Colonic mucosa (tissue), 4 donors: ENCODE measurements around the gene RGL2. TPM values are rescaled to one million over a fixed set of nuclear protein-coding genes. Genes with fewer than 3 reads are reported as not detected.
A peak's percentile ranks its signal among the peaks of the same experiment; 100 is the strongest.

Experiments used
- DNase-seq: peaks from one replicate; pipeline ENCODE4 v3.0.0-alpha.2; 2020
- H3K27ac ChIP-seq: fragments of 200-600 bp; one replicate; pipeline ENCODE4 v1.8.0; 2021
- H3K27me3 ChIP-seq: fragments of 200-600 bp; one replicate; pipeline ENCODE4 v1.8.0; 2021
- H3K36me3 ChIP-seq: fragments of 200-600 bp; one replicate; pipeline ENCODE4 v1.8.0; 2021
- H3K4me1 ChIP-seq: fragments of 200-600 bp; one replicate; pipeline ENCODE4 v1.8.0; 2021; ENCODE audit warnings: mild to moderate bottlenecking
- H3K4me3 ChIP-seq: fragments of 200-600 bp; one replicate; pipeline ENCODE4 v1.8.0; 2021
- H3K9ac ChIP-seq, 2 donors: one replicate each; pipeline ENCODE4 v1.7.0; 2013; ENCODE audit warnings: control low read depth in 2 of 2, low read depth in 2 of 2, low read length in 2 of 2
- H3K9me3 ChIP-seq: fragments of 200-600 bp; one replicate; pipeline ENCODE4 v1.8.0; 2021
- intact Hi-C: fragments of 100-400 bp; cut with DNase I; formaldehyde crosslinking; loops from one replicate; pipeline ENCODE4 v1.14.1; 2022
- total RNA-seq, 2 donors: library from RNA; stranded (reverse); fragmentation: NEBNext Ultra II Directional in 1 of 2; extraction: Animal tissue kit (Norgen Biotek cat#: 25700) in 1 of 2; gene quantifications; one replicate each; pipeline ENCODE4 v1.2.1, GENCODE V29; 2021
- TF ChIP-seq, protein P1 (sequence below): fragments of 200-600 bp; IDR thresholded peaks from one replicate; pipeline ENCODE4 v1.8.0; 2022; ENCODE audit warnings: antibody characterized with exemption, mild to moderate bottlenecking
- donor health status: healthy.
- donor health status: DM: no; HTN: no; CAD: no.
- donor health status: DM: no; HTN: no; CAD: no.

Gene RGL2
- total RNA-seq, 2 donors from 2014 or later, result 29.9 to 34.7 TPM

- Histone ChIP-seq H3K9ac (peak overlapping the region in 1 of 2 donors; percentile 92), H3K9me3 (no peaks in the 10 kb centered on the region), H3K4me3 (peak overlapping the region; percentile 62), H3K36me3 (peaks cover 9% of the 10 kb centered on the region), H3K27ac (peak overlapping the region; percentile 92), H3K4me1 (peaks cover 10% of the 10 kb centered on the region), H3K27me3 (no peaks in the 10 kb centered on the region)
- intact Hi-C loops, result no loop called here
- DNase-seq, result no peak
- TF ChIP-seq, protein P1, sequence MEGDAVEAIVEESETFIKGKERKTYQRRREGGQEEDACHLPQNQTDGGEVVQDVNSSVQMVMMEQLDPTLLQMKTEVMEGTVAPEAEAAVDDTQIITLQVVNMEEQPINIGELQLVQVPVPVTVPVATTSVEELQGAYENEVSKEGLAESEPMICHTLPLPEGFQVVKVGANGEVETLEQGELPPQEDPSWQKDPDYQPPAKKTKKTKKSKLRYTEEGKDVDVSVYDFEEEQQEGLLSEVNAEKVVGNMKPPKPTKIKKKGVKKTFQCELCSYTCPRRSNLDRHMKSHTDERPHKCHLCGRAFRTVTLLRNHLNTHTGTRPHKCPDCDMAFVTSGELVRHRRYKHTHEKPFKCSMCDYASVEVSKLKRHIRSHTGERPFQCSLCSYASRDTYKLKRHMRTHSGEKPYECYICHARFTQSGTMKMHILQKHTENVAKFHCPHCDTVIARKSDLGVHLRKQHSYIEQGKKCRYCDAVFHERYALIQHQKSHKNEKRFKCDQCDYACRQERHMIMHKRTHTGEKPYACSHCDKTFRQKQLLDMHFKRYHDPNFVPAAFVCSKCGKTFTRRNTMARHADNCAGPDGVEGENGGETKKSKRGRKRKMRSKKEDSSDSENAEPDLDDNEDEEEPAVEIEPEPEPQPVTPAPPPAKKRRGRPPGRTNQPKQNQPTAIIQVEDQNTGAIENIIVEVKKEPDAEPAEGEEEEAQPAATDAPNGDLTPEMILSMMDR, result no peak
Measured at GRCh38 chr6:33324125-33324524, 25.4 kb upstream of the RGL2 start.

DNA sequence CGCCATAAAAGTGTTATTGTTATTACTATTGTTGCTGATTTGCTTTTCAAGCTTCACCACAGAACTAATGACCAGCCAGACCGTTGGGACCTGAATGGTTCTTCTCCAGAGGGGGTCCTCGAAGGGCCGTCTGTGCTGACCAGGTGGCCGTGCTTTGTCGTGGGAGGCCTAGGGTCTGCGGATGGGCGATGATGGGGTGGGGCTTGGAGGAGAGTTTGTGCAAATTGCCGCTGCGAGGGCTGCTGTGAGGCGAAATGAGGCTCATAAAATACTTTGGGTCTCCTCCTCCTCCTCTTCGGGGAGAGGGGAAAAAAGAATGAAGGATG, 24.8 kb upstream of the RGL2 start:
- TF ChIP-seq, protein P1, result no peak
- H3K27me3 ChIP-seq, result no peaks in the 10 kb centered on the region

GRCh38 chr6:33321227-33321626, 22.5 kb upstream of the RGL2 start:
- Histone ChIP-seq H3K4me1 (peaks cover 23% of the 10 kb centered on the region), H3K9me3 (no peaks in the 10 kb centered on the region), H3K27ac (no peak overlapping the region), H3K9ac (no peak overlapping the region), H3K27me3 (no peaks in the 10 kb centered on the region), H3K36me3 (peaks cover 9% of the 10 kb centered on the region), H3K4me3 (no peak overlapping the region)
- TF ChIP-seq, protein P1, result no peak
- intact Hi-C loops, result no loop called here
- DNase-seq, result no peak

More for the DNA sequence above, 24.8 kb upstream of the RGL2 start:
- Histone ChIP-seq H3K36me3 (peaks cover 9% of the 10 kb centered on the region), H3K9ac (peak overlapping the region; percentile 72 to 92), H3K4me1 (peaks cover 15% of the 10 kb centered on the region), H3K4me3 (peak overlapping the region; percentile 62), H3K27ac (peak overlapping the region; percentile 92), H3K9me3 (no peaks in the 10 kb centered on the region)
- intact Hi-C loops, result no loop called here
- no peak for DNase-seq

DNA sequence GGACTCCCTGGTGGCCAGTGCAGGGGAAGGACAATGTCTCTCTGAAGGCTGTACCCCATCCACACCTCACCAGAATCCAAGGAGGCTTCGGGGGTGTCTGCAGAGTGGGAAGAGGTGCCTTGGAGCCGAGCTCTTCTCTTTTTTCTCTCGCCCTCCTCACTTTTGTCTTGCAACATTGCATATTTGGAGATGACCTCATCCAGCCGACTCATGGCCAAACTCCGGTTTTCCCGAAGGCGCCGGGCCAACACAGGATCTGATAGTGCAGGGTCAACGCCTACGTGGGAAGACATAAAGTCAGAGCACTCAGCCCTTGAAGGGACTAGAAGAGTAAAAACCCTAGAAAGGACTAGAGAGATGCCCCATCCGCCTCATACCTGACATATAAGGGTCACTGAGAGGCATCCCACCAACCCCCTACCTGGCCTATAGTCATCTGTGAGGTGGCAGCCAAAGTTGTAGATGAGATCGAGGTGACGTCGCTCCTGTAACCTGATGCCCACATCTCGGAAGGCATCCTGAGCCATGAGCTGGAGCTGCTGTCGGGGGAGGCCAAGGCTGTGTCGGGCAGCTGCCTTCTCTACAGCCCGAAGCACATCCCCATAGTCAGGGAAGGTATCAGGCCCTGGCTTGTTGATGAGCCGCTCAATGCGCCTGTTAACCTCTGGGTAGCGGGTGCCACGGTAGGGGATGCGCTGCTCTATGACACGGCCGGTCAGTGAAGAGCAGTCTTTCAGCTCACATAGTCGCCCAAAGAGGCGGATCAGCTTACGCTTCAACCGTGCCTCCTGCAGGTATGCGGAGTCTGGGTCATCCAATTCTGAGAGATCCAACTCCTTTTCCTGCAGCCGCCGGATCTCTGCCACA, 21.8 kb upstream of the RGL2 start:
- H3K9me3 ChIP-seq, result no peaks in the 10 kb centered on the region
- no peak overlapping the region for H3K27ac ChIP-seq
- H3K4me3 ChIP-seq, result no peak overlapping the region
- no peaks in the 10 kb centered on the region for H3K27me3 ChIP-seq
- peaks cover 23% of the 10 kb centered on the region for H3K4me1 ChIP-seq
- peak; percentile 44 for DNase-seq
- intact Hi-C loops, result no loop called here
- peak overlapping the region in 1 of 2 donors; percentile 14 for H3K9ac ChIP-seq
- peaks cover 9% of the 10 kb centered on the region for H3K36me3 ChIP-seq
- TF ChIP-seq, protein P1, result no peak

- intact Hi-C loops, result loop anchor here (10.0 kb wide), 1 partner anchor 95 kb away; the partner anchor contains the start of genes CUTA and PHF1
- Histone ChIP-seq H3K36me3 (peaks cover 9% of the 10 kb centered on the region), H3K9me3 (no peaks in the 10 kb centered on the region), H3K27me3 (no peaks in the 10 kb centered on the region), H3K4me1 (peaks cover 29% of the 10 kb centered on the region), H3K27ac (no peak overlapping the region), H3K4me3 (no peak overlapping the region), H3K9ac (no peak overlapping the region)
- TF ChIP-seq, protein P1, result no peak
- DNase-seq, result no peak
Measured at GRCh38 chr6:33319939-33320314, 21.2 kb upstream of the RGL2 start.
